Measurements from ENCODE around the gene NTF3. TPM values are rescaled to one million over a fixed set of nuclear protein-coding genes. Genes with fewer than 3 reads are reported as not detected.

Gene NTF3
- total RNA-seq, 1 donor from 2014 or later = 0.33 TPM

DNA sequence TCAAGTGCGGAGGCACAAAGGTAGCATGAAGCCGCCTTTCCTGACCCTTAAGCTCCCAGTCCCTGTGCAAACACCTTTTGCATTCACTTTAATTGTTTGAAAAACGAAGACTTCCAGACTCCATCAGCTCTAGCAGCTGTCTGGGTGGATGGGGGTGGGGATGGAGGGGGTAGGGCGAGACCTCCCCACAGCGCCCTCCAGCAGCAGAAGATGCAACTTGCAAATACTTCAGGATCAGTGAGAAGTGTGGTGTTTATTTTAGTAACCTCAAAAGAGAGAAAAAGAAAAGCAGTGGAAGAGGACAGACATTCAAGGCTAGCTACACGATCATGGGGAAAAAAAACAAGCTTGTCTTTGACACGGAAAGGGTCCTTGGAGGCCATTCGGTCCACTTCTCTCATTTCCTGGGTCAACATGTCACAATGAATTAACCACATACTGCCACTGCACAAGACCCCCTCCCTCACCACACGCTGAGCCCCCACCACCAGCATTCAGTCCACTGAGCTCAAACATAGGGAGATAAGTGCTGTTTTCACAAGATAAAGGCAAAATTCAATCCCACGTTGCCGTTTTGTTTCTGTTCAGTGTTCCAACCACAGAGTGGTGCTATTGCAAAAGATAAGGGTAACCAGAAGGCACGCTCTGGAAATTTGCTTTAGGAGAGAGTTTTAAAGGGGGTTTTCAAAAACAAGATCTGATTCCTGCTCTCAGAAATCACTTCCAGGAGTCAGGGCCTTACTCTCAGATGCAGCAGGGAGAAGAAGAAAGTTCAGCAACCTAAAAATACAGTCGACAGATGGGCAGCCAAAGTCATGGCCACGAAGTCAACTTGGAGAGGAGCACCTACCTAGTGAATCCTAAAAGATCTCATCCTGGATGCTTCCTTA is 3.3 kb upstream of the NTF3 start:
- peaks cover 85% of the 10 kb centered on the region for H3K27me3 Mint-ChIP-seq (ENCODE audit: low read depth)
- DNase-seq (ENCODE audit: low read depth, low spot score) = no peak
- peaks cover 38% of the 10 kb centered on the region for H3K4me1 Mint-ChIP-seq
- TF ChIP-seq, protein P1, sequence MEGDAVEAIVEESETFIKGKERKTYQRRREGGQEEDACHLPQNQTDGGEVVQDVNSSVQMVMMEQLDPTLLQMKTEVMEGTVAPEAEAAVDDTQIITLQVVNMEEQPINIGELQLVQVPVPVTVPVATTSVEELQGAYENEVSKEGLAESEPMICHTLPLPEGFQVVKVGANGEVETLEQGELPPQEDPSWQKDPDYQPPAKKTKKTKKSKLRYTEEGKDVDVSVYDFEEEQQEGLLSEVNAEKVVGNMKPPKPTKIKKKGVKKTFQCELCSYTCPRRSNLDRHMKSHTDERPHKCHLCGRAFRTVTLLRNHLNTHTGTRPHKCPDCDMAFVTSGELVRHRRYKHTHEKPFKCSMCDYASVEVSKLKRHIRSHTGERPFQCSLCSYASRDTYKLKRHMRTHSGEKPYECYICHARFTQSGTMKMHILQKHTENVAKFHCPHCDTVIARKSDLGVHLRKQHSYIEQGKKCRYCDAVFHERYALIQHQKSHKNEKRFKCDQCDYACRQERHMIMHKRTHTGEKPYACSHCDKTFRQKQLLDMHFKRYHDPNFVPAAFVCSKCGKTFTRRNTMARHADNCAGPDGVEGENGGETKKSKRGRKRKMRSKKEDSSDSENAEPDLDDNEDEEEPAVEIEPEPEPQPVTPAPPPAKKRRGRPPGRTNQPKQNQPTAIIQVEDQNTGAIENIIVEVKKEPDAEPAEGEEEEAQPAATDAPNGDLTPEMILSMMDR (conservative IDR thresholded peaks at IDR 0.05) = peak; percentile 79
- no peaks in the 10 kb centered on the region for H3K36me3 Mint-ChIP-seq (ENCODE audit: low read depth)
- H3K4me3 Mint-ChIP-seq = peak overlapping the region; percentile 41
- no peak overlapping the region for H3K27ac Mint-ChIP-seq (ENCODE audit: unreplicated experiment)
- H3K9me3 Mint-ChIP-seq = no peaks in the 10 kb centered on the region

- Mint-ChIP-seq H3K4me3 (peak overlapping the region; percentile 67), H3K36me3 (ENCODE audit: low read depth) (no peaks in the 10 kb centered on the region), H3K9me3 (no peaks in the 10 kb centered on the region), H3K27me3 (ENCODE audit: low read depth) (peaks cover 80% of the 10 kb centered on the region), H3K27ac (ENCODE audit: unreplicated experiment) (no peak overlapping the region), H3K4me1 (peaks cover 38% of the 10 kb centered on the region)
- TF ChIP-seq, protein P1 (conservative IDR thresholded peaks at IDR 0.05) = no peak
- no peak for DNase-seq (ENCODE audit: low read depth, low spot score)
Measured at GRCh38 chr12:5429741-5430557, 2.0 kb upstream of the NTF3 start.

DNA sequence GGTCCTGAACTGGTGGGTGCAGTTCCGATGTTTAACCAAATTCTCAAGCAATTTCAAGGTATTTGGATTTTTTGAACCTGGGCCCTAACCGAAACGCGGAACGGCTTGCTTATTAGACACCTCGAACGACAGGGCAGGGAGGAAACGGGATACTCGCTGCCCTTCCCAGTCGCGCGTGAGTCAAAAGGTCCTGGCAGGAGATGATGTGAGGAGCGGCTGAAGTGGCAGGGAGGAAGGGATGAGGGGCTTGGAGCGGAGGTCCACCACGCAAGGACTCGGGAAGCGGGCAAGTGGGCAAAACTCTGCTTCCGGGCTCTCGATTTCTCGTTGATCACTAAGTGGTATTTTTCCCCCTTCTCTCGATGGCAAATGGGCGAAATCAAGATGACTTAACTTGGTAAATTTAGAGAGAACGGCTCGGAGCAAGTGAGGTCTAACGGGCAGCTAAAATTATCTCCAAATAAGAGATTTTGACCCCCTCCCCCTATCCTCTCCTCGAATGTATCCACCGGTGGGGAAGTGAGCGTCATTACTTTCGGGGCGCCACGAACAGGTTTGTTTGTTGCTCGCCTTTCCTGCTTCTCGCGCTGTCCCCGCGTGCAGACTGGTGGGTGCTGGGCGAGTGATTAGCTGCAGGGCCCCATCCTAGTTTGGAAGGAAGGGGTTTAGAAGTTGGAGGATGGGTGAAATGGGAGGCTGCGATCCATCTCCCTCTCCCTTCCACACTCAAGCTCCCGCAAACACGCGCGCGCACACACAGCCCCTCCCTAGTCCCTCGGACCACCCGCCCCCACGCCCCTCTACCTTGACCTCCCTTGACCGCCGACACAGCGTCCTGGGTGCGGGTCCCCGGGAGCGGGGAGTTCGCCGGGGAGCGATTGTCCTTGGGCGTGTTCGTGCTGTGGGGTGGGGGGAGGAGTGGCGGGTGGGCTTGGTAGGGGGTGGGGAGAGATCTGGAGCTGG is 986 bp upstream of the NTF3 start:
- peak overlapping the region; percentile 79 for H3K4me3 Mint-ChIP-seq
- DNase-seq (ENCODE audit: low read depth, low spot score) = no peak
- H3K9me3 Mint-ChIP-seq = no peaks in the 10 kb centered on the region

DNA sequence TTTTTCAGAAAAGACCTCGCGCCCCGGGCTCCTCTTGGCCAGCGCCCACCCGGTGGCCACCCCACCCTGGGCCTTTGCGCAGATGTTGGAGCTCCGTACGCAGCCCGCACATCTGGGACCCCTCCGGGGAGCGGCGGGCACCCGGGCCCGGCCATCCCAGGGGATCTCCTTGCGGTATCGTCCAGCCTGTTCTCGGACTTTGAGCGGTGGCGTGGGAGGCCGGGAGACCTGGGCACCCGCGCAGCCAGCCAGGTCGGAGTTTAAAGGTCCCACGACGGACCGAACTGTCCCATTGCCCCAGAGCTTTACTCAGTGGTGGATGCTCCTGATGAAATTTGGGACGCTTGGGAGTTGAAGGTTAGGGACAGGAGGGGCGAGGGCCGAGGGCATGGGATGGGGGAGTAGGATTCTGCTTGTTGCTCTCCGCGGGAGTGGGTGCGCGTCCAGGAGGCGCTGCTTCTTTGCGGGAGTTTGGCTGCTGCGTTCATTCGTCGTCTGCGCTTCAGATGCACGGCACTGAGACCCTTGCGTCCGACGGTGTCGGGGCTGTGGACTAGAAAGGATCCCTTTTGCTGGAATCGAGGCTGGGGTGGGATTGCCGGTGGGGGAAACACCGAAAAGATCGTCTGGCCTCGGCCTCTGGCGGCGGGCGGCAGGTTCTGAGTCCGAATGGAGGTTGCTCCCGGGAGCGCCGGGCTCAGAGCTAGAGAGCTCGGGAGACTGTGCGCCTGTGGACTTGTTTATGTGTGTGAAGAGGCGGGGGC is 1.4 kb downstream of the NTF3 start:
- no peak overlapping the region for H3K27ac Mint-ChIP-seq (ENCODE audit: unreplicated experiment)
- peak; percentile 9 for DNase-seq (ENCODE audit: low read depth, low spot score)
- no peaks in the 10 kb centered on the region for H3K36me3 Mint-ChIP-seq (ENCODE audit: low read depth)
- H3K9me3 Mint-ChIP-seq = no peaks in the 10 kb centered on the region
- peaks cover 47% of the 10 kb centered on the region for H3K27me3 Mint-ChIP-seq (ENCODE audit: low read depth)
- H3K4me1 Mint-ChIP-seq = peaks cover 36% of the 10 kb centered on the region
- TF ChIP-seq, protein P1 (conservative IDR thresholded peaks at IDR 0.05) = no peak
- H3K4me3 Mint-ChIP-seq = no peak overlapping the region

More for the DNA sequence above, 986 bp upstream of the NTF3 start:
- TF ChIP-seq, protein P1 (conservative IDR thresholded peaks at IDR 0.05) = no peak
- H3K27me3 Mint-ChIP-seq (ENCODE audit: low read depth) = peaks cover 70% of the 10 kb centered on the region
- no peak overlapping the region for H3K27ac Mint-ChIP-seq (ENCODE audit: unreplicated experiment)
- H3K36me3 Mint-ChIP-seq (ENCODE audit: low read depth) = no peaks in the 10 kb centered on the region
- peaks cover 38% of the 10 kb centered on the region for H3K4me1 Mint-ChIP-seq
